ENCODE results near the gene LACTB. TPM values are rescaled to one million over a fixed set of nuclear protein-coding genes. Genes with fewer than 3 reads are reported as not detected.
"Not testable (repeated sequence)": the region's sequence is repeated elsewhere in the genome, so short reads cannot be mapped to it uniquely, and the experiment has no call there.

The LACTB gene
- total and polyA plus RNA-seq, 4 donors, result 13.2 to 25.3 (median 19.1) TPM

GRCh38 chr15:63094495-63094931, 27.1 kb upstream of the LACTB start:
- H3K9ac ChIP-seq (ENCODE audit: low read depth in 1 of 2, low read length in 2 of 2), result no peak overlapping the region
- H3K27me3 ChIP-seq (ENCODE audit: control insufficient read depth in 4 of 4, insufficient read depth in 4 of 4, low read length in 3 of 4), result no peaks in the 10 kb centered on the region
- H3K27ac ChIP-seq (ENCODE audit: low read depth in 1 of 2, low read length in 2 of 2), result no peak overlapping the region
- H3K36me3 ChIP-seq (ENCODE audit: control insufficient read depth in 4 of 4, insufficient read depth in 3 of 4, low read depth in 1 of 4, low read length in 3 of 4), result no peaks in the 10 kb centered on the region
- 84% methylated on average over 2 of the region's 2 CpGs for WGBS
- no peak overlapping the region for H3K4me3 ChIP-seq (ENCODE audit: low read depth in 1 of 3, low read length in 3 of 3)
- no peak for DNase-seq (ENCODE audit: low spot score)
- peaks cover 0 to 6% (median 3%) of the 10 kb centered on the region in 4 donors for H3K4me1 ChIP-seq (ENCODE audit: control insufficient read depth in 4 of 4, insufficient read depth in 4 of 4, low read length in 3 of 4)
- H3K9me3 ChIP-seq (ENCODE audit: control insufficient read depth in 4 of 4, low read length in 3 of 4), result no peaks in the 10 kb centered on the region
- TF ChIP-seq NR2F2 (IDR thresholded peaks at IDR 0.05), result no peak
- TF ChIP-seq JUND (IDR thresholded peaks at IDR 0.05), result no peak
- no peak for TF ChIP-seq HNF4G (IDR thresholded peaks at IDR 0.05)

DNA sequence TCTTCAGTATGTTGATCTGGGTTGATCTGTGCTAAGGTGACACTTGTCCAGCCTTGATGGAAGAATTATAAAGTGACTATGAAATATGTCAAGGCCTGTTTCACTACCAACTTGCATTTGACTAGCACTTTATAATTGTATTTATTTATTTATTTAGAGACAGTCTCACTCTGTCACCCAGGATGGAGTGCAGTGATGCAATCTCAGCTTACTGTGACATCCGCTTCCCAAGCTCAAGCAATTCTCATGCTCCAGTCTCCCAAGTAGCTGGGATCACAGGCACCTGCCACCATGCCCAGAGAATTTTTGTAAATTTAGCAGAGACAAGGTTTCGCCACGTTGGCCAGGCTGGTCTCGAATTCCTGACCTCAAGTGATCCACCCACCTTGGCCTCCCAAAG, 25.5 kb upstream of the LACTB start:
- H3K4me1 ChIP-seq (ENCODE audit: control insufficient read depth in 4 of 4, insufficient read depth in 4 of 4, low read length in 3 of 4), result peaks cover 0 to 6% (median 3%) of the 10 kb centered on the region in 4 donors
- no peaks in the 10 kb centered on the region for H3K36me3 ChIP-seq (ENCODE audit: control insufficient read depth in 4 of 4, insufficient read depth in 3 of 4, low read depth in 1 of 4, low read length in 3 of 4)
- H3K27ac ChIP-seq (ENCODE audit: low read depth in 1 of 2, low read length in 2 of 2), result no peak overlapping the region
- no peak overlapping the region for H3K4me3 ChIP-seq (ENCODE audit: low read depth in 1 of 3, low read length in 3 of 3)
- H3K9ac ChIP-seq (ENCODE audit: low read depth in 1 of 2, low read length in 2 of 2), result no peak overlapping the region
- DNase-seq (ENCODE audit: low spot score), result no peak
- H3K9me3 ChIP-seq (ENCODE audit: control insufficient read depth in 4 of 4, low read length in 3 of 4), result no peaks in the 10 kb centered on the region
- H3K27me3 ChIP-seq (ENCODE audit: control insufficient read depth in 4 of 4, insufficient read depth in 4 of 4, low read length in 3 of 4), result no peaks in the 10 kb centered on the region
- TF ChIP-seq ATF3 (IDR thresholded peaks at IDR 0.05) (no peak), SP1 (IDR thresholded peaks at IDR 0.05) (no peak), RXRA (IDR thresholded peaks at IDR 0.05) (no peak), GABPA (IDR thresholded peaks at IDR 0.05 in 1 of 2, conservative IDR thresholded peaks at IDR 0.05 in 1 of 2) (no peak), CTCF (IDR thresholded peaks at IDR 0.05; ENCODE audit: low read depth, low read length, missing input control) (no peak), YY1 (IDR thresholded peaks at IDR 0.05) (no peak), EGR1 (IDR thresholded peaks at IDR 0.05; ENCODE audit: low read depth in 2 of 2) (no peak), TAF1 (conservative IDR thresholded peaks at IDR 0.05) (no peak), FOXA1 (IDR thresholded peaks at IDR 0.05) (no peak), RAD21 (IDR thresholded peaks at IDR 0.05) (no peak), FOXA2 (IDR thresholded peaks at IDR 0.05) (no peak), REST (IDR thresholded peaks at IDR 0.05) (no peak), NR2F2 (IDR thresholded peaks at IDR 0.05) (no peak), HNF4A (conservative IDR thresholded peaks at IDR 0.05) (no peak), HNF4G (IDR thresholded peaks at IDR 0.05) (no peak), JUND (IDR thresholded peaks at IDR 0.05) (no peak)
- TF ChIP-seq, protein P1, sequence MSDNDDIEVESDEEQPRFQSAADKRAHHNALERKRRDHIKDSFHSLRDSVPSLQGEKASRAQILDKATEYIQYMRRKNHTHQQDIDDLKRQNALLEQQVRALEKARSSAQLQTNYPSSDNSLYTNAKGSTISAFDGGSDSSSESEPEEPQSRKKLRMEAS (IDR thresholded peaks at IDR 0.05), result no peak
- TF ChIP-seq, protein P2, sequence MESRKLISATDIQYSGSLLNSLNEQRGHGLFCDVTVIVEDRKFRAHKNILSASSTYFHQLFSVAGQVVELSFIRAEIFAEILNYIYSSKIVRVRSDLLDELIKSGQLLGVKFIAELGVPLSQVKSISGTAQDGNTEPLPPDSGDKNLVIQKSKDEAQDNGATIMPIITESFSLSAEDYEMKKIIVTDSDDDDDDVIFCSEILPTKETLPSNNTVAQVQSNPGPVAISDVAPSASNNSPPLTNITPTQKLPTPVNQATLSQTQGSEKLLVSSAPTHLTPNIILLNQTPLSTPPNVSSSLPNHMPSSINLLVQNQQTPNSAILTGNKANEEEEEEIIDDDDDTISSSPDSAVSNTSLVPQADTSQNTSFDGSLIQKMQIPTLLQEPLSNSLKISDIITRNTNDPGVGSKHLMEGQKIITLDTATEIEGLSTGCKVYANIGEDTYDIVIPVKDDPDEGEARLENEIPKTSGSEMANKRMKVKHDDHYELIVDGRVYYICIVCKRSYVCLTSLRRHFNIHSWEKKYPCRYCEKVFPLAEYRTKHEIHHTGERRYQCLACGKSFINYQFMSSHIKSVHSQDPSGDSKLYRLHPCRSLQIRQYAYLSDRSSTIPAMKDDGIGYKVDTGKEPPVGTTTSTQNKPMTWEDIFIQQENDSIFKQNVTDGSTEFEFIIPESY (IDR thresholded peaks at IDR 0.05), result no peak
- WGBS, result 94% methylated on average over 4 of the region's 4 CpGs

GRCh38 chr15:63098901-63099300, 22.8 kb upstream of the LACTB start:
- 91% methylated on average over 28 of the region's 33 CpGs for WGBS
- not testable (repeated sequence) for H3K9ac ChIP-seq (ENCODE audit: low read depth in 1 of 2, low read length in 2 of 2); H3K9me3 ChIP-seq (ENCODE audit: control insufficient read depth in 4 of 4, low read length in 3 of 4); DNase-seq (ENCODE audit: low spot score); H3K27ac ChIP-seq (ENCODE audit: low read depth in 1 of 2, low read length in 2 of 2); H3K36me3 ChIP-seq (ENCODE audit: control insufficient read depth in 4 of 4, insufficient read depth in 3 of 4, low read depth in 1 of 4, low read length in 3 of 4); H3K4me1 ChIP-seq (ENCODE audit: control insufficient read depth in 4 of 4, insufficient read depth in 4 of 4, low read length in 3 of 4); H3K27me3 ChIP-seq (ENCODE audit: control insufficient read depth in 4 of 4, insufficient read depth in 4 of 4, low read length in 3 of 4); H3K4me3 ChIP-seq (ENCODE audit: low read depth in 1 of 3, low read length in 3 of 3)

- H3K27me3 ChIP-seq (ENCODE audit: control insufficient read depth in 4 of 4, insufficient read depth in 4 of 4, low read length in 3 of 4); DNase-seq (ENCODE audit: low spot score); H3K4me1 ChIP-seq (ENCODE audit: control insufficient read depth in 4 of 4, insufficient read depth in 4 of 4, low read length in 3 of 4); H3K9ac ChIP-seq (ENCODE audit: low read depth in 1 of 2, low read length in 2 of 2); H3K36me3 ChIP-seq (ENCODE audit: control insufficient read depth in 4 of 4, insufficient read depth in 3 of 4, low read depth in 1 of 4, low read length in 3 of 4); H3K27ac ChIP-seq (ENCODE audit: low read depth in 1 of 2, low read length in 2 of 2); H3K9me3 ChIP-seq (ENCODE audit: control insufficient read depth in 4 of 4, low read length in 3 of 4); H3K4me3 ChIP-seq (ENCODE audit: low read depth in 1 of 3, low read length in 3 of 3): not testable (repeated sequence)
- WGBS, result 52% methylated on average over 5 of the region's 5 CpGs
Measured at GRCh38 chr15:63099581-63099980, 22.1 kb upstream of the LACTB start.
